Measurements from ENCODE around the gene VMA21.

Gene VMA21, protein sequence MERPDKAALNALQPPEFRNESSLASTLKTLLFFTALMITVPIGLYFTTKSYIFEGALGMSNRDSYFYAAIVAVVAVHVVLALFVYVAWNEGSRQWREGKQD
- long read RNA-seq, donor 1, full-length matches to known transcripts: 7 of 7 reads
- long read RNA-seq, donor 1, partial matches to known transcripts: 0 of 7 reads
- long read RNA-seq, donor 1, other reads (novel, unspliced or antisense): 0 of 7 reads
- long read RNA-seq, donor 2, full-length matches to known transcripts: 8 of 8 reads
- long read RNA-seq, donor 2, partial matches to known transcripts: 0 of 8 reads
- long read RNA-seq, donor 2, other reads (novel, unspliced or antisense): 0 of 8 reads
- long read RNA-seq, donor 3, full-length matches to known transcripts: 9 of 9 reads
- long read RNA-seq, donor 3, partial matches to known transcripts: 0 of 9 reads
- long read RNA-seq, donor 3, other reads (novel, unspliced or antisense): 0 of 9 reads
- long read RNA-seq, donor 4, full-length matches to known transcripts: 8 of 8 reads
- long read RNA-seq, donor 4, partial matches to known transcripts: 0 of 8 reads
- long read RNA-seq, donor 4, other reads (novel, unspliced or antisense): 0 of 8 reads
- long read RNA-seq, donor 5, full-length matches to known transcripts: 7 of 7 reads
- long read RNA-seq, donor 5, partial matches to known transcripts: 0 of 7 reads
- long read RNA-seq, donor 5, other reads (novel, unspliced or antisense): 0 of 7 reads
- long read RNA-seq, donor 6, full-length matches to known transcripts: 11 of 11 reads
- long read RNA-seq, donor 6, partial matches to known transcripts: 0 of 11 reads
- long read RNA-seq, donor 6, other reads (novel, unspliced or antisense): 0 of 11 reads
- long read RNA-seq, donor 7, full-length matches to known transcripts: 14 of 14 reads
- long read RNA-seq, donor 7, partial matches to known transcripts: 0 of 14 reads
- long read RNA-seq, donor 7, other reads (novel, unspliced or antisense): 0 of 14 reads
- long read RNA-seq, donor 8, full-length matches to known transcripts: 9 of 9 reads
- long read RNA-seq, donor 8, partial matches to known transcripts: 0 of 9 reads
- long read RNA-seq, donor 8, other reads (novel, unspliced or antisense): 0 of 9 reads

DNA sequence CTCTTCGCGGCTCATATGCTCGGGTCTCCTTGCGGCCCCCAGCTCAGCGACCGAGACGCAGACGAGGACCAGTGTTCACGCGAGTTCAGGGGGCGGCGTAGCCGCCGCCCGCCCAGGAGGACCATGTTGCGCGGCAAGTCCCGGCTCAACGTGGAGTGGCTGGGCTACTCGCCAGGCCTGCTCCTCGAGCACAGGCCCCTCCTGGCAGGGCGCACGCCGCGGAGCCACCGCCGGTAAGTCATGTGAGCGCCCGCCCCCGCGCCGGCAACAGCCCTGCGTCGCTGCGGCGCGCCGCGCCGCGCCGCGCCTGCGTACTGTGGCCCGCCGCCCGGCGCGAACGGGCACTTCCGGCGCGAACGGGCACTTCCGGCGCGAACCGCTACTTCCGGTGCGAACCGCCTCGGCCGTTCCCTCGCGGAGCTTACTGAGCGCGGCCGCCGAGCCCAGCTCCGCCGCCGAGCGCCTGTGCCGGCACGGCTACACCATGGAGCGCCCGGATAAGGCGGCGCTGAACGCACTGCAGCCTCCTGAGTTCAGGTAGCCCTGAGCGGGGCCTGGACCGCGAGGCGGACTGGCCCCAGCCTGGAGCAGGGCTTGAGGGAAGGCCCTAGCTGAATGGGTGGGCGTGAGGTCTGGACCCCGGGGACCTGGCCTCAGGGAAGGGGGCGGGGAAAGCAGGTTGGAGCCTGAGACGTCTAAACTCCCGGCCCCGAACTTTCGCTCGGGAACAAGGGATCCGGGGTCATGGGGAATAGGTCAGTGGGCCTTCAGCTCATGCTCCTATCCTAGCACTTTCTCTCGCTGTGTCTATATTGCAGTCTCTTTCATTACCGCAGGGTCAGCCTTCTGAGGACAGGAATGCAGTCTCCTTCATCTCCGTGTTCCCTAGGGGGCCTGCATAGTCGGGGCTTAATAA is at the start of gene VMA21:
Gene VMA21, plus strand, starts transcription at position 382 of the 916 bp plus-strand sequence. Its CDS starts 103 bp downstream, at position 485.
- DNase-seq: peak; percentile 81

DNA sequence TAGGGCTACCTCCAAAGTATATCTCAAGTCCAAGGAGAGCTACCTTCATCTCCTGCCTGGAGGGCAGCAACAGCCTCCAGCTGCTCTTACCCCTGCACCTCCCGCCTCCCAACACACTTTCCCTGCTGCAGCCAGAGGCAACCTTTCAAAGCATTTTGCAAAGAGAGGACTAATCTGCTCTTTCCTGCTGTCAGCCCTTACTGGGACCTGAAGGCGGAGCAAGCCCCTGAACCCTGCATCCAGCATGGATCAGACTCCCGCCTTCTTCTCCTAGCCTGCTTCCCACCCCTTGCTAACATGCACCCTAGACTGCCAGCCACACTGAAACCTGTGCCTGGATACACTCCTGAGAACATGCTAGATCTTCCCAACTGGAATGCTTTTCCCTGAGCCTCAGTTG is 37.7 kb upstream of the VMA21 start:
- DNase-seq: no peak

DNA sequence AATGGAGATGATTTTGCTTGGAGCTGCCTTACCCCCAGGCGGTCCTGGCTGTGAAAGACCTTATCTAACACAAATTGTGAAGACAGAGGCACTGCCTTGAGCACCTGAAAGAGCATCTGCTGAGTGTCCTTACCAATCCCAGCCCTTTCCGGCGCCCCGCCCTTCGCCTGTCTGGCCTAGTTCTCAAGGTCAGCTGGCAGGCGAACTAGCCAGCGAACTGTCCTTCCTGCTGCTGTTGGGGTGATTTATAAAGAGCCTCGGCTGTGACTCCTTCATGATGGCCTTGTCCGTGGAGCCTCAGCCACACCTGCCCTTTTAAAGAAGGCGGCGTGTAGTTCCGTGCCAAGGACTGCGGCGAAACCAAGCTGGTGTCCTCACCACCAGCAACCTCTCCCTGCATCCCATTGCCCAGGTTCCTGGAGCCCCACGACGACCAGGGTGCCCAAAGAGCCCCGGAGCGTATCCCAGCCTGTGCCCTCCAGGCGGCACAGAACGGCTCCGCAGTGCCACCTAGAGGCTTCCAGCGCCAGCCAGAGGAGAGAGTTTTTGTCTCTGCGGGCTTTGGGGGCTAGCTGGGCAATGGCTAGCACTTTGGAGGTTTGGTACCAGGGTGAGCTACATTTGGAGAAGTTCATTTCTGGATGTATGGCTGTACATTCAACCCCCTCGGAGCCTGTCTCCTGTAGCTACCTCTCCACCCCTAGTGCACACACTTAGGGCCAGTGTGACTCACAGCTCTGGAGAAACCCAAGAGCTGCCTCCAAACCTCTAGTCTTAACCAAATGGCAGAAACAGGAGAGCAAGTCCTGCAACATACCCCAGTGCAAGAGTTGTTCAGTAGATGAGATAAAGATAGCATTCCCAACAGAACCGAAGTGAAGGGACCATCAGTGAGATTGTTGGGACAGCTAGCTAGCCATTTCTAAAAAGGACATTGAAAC is 36.8 kb upstream of the VMA21 start:
- peak; percentile 33 for DNase-seq

DNA sequence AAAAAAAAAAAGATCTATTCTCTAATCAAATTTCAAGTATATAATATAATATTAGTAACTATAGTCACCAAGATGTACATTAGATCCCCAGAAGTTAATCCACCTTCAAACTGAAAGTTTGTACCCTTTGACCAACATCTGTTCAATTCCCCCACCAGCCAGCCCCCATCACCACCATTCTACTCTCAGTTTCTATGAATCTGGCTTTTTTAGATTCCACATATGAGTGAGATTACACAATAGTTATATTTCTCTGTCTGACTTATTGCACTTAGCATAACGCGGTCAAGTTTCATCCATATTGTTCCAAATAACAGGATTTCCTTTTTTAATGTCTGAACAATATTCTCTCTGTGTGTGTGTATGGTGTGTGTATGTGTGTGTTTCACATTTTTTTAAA is 33.7 kb upstream of the VMA21 start:
- no peak for DNase-seq

DNA sequence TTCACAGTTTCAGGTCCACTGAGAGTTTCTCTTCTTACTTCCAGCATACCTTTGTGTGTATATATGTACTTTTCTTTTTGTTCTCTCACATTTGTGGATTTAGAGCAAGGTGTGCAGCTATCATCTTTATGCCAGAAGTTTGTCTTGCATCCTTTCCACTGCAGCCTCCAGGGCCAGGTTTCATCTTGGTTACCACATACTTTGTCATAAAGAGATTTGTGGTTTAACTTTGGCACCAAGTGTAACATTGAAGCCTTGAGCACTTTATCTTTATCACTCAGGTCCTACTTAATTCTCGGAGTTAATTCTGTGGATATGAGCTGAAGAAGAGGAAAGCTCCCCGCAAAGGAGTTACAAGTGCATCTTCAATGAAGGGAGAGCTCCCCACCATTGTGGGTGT is 31.4 kb upstream of the VMA21 start:
- no peak for DNase-seq

DNA sequence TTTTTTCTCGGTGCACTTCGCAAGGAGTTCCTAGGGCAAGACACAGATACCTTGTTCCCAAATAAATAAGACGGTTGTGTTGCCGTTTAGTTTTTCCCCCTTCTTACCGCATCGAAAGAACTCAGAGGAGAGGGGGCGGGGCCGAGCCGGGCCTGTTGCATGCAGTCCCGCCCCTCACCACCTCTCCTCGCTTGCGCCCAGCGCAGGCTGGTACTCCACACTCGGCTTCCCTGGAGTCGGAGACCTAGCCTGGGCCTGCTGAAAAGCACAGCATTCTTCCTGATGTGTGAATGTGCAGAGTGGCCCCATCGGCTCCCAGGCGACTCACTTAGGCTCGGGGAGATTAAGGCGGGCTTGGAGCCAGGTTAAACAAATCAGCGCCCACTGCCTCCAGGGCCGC is 26.1 kb upstream of the VMA21 start:
- no peak for DNase-seq

DNA sequence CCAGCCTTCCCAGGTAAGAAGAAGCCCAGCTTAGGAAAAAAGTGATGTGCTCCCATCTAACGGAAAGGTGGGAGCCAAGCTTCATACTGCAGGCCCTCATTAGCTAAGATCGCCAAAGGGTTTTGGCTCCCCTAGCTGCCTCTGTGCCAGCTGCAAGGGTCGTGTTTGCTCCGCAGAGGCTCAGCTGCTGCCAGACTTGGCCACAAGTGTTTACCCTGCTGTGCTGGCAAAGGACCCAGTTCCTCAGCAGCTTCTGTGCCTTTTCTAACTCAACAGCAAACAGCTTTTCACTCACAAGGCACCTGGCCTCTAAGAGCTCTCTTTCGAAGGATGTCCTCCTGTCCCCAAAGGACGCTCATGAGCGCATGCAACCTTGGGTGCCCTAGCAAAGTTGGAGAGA is 12.2 kb upstream of the VMA21 start:
- no peak for DNase-seq

DNA sequence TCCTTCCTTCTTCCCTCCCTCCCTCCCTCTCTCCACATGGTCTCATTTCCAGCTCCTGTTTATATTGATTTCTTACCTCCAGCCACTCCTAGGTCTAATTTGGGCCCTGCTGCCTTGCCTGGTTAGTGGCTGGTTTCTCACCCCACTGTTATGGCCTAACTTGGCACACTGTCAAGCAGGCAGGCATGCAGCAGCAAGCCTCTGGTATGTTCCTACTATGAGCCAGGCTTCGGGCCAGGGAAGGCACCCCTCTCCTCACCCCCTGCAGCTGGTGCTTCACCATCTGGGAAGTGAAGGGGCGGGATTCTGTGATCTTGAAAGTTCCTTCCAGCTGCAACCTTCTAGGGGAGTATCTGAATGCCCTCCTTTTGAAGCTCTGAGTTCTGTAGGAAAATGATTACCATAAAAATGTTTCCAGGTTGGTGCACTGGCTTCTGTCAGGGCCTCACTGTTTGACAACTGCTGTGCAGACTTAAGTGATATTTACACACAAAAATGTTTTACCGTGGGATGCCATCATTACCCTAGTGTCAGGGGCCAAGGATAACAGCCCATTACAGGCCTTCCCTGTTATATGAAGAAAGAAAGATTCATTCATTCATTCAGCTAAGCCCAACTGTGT is 10.1 kb upstream of the VMA21 start:
- DNase-seq: no peak

DNA sequence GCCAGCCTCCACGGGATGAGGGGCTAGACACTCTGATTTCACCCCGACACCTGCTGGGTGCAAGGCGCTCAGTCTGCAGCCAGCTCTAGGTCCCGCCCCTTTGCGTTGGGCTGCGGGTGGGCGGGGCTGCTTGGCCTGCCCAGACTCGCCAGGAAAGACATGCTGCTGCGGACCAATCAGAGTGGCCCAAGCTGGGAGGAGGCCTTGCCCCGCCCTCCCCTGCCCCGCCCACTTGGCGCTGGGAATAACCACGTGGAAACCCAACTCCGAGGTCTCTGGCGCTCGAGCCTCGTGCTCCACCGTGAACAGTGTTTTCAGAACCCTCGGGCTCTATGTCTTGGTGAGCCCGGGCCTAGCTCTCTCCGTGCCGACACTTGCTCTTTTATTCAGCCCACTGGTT is 5.3 kb upstream of the VMA21 start:
- no peak for DNase-seq

DNA sequence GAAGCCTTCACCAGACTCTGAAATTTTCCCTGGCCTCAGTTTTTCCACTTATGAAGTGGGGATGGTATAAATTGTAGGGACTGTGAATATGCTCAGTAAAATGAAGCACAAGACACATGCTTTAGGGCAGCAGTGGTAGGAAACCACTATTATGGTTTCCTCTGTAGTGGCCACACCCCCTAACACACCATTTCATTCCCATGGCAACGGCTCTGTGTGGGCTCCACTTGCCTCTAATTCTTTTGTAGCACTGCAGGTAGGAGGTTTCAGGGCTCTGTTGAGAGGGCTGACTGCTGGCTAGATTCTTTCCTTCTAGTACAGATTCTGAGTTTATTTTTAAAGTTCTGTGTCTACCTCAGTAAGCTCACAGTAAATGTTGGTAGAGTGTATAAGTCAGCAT is 3.5 kb upstream of the VMA21 start:
- DNase-seq: no peak

DNA sequence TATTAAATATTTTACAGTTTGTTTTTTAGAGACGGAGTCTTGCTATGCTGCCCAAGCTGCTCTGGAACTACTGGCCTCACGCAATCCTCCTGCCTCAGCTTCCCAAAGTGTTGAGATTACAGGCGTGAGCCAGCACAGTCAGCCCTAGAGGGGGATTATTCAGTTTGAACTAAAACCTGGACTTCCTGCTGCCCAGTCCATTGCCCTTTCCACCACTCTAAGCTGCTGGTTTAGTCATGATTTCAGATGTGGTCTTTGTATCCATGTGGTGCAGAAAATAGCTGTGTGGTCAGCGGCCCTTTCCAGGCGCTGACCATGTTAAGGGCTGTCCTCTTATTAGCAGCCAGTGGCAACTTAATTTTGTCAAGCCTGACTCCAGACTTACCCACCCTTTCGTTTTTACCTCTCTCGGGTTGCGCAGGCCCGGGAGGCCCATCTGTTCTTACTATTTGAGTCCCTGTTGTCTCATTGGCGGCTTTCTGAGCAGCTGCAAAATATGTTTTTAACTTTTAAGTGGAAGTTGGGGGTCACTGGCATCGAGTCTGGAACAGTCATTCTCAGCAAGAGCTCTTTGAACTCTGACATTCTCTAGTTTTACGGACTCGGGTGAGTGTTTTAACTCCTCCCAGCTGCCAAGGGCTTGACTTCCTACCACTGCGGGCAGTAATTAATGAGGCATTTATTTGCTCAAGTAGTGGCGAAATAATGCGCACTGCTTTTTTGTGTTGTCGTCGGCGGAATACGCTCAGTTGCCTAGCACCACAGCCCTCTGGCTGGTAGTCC is 773 bp upstream of the VMA21 start:
- no peak for DNase-seq

DNA sequence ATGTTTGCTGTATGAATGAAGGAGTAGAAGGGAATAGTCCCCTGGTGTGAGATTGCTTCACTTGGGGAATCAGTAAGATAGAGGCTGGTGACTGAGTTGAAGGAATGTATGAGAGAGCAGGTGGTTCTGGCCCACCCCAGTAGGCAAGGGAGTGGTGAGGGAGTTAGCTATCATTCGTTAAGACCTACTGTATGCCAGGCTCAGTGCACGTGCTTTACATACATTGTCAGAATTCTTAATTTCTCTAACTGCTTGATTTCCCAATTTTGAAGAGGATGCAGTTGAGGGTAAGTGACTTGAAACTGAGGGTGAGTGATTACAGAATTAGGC is 700 bp downstream of the VMA21 start:
- DNase-seq: no peak

DNA sequence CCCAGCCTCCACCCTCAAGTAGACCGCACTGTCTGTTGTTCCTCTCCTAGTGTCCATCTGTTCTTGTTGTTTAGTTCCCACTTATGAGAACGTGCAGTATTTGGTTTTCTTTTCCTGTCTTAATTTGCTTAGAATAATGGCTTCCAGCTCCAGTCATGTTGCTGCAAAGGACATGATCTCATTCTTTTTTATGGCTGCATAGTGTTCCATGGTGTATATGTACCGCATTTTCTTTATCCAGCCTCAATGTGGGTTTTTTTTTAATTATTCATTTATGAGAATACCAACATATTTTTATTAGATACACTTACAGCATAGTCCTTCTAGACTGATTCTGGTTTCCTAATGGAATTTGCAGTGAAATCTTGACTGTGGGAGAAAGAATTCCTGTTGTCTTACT is 1.3 kb downstream of the VMA21 start:
- no peak for DNase-seq

DNA sequence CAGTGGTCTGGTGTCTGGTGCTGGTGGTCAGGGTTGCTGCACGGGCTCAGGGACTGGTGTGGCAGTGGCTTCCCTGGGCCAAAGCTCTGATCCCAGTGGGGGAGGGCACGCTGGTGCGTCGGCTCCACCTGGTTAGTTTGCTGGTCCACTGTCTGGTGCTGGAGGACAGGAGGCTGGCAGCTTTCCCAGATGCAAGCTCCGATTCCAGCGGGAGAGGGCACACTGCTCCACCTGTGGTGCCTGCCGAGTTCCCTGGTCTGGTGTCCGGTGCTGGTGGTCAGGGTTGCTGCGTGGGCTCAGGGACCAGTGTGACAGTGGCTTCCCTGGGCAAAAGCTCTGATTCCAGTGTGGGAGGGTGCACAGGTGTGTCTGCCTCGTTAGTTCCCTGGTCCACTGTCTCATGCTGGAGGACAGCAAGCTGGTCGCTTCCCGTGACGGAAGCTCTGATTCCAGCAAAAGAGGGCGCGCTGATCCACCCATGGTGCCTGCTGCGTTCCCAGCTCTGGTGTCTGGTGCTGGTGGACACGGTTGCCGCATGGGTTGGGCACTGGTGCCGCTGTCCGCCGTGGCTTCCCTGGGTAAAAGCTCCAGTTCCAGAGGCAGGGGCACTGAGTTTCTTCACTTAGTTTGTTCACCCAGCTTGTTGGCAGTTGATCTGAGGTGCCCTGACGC is 5.8 kb downstream of the VMA21 start:
- DNase-seq: no peak

DNA sequence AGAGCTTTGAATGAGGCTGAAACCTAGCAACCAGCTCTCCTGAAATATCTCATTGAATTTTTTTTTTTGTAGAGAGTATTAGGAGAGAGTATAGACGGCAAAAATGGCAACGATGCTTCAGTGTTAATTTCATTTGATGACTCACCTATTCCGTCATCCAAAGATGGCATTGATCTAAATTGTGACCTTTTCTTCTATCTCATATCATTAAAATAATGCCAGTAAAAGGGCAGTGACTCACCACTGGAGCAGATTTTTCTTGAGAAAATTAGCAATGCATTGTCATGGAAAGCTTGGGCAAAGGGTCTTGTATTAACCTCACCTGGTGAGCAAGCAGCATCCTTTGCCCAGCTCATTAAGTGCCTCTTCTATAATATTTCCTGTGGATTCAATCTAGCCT is 19.6 kb downstream of the VMA21 start:
- no peak for DNase-seq

DNA sequence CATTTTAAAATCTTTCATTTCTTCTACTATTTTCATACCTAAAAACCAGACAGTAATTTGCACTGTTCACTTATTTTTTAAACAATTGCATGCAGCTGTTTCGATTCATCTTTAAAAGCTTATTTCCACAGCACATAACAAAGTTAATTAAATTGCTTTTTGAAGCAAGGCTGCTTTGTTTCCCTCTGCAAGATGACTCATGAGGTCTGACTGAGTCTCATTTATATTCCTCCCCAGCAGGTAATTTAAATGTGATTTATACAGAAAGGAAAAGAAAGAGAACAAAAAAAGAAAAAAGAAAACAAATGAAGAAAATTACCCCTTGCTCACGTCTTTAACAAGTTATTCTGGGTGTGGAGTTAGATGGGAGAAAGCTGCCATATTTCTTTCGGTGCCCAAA is 22.8 kb downstream of the VMA21 start:
- no peak for DNase-seq

DNA sequence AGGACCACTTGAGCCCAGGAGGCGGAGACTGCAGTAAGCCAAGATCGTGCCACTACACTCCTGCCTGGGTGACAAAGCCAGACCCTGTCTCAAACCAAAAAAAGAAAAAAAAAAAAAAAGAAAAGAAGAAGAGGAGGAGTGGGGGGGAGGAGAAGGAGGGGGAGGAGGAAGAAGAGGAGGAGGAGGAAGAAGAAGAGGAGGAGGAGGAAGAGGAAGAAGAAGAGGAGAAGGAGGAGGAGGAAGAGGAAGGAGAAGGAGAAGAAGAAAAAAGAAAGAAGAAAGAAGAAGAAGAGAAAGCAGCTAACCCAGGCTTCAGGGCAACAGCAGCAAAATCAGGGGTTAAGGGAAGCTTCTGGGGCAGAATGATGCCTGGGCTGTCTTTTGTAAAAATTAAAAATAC is 27.5 kb downstream of the VMA21 start:
- no peak for DNase-seq

DNA sequence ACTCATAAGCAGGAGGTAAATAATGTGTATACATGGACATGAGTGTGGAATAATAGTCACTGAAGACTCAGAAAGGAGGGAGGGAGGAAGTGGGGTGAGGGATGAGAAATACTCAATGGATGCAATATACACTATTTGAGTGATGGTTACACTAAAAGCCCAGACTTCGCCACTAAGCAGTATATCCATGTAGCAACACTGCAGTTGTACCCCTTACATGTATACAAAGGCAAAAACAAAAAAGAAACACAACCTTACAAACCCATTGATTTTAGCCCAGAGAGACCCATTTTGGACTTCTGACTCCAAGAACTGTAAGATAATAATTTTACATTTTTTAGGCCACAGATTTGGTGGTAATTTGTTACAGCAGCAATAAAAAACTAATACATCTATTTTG is 51.5 kb downstream of the VMA21 start:
- no peak for DNase-seq

DNA sequence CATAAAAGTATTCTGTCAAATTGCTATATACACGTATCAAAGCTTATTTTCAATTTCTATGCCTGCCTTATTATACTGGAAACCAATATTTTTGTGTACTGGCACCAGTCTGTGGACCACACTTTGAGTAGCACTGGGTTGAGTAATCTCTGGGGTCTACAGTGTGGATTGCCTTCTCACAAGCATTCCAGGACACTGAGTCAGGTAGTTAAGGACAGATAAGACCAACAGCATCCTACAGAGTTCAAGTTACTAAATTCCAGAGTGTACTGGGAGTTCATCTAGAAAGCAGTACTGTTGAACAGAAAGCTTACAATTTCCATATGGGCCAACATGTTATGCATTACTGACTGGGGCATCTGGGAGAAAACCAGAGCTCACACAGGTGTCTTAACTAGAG is 61.8 kb downstream of the VMA21 start:
- DNase-seq: no peak
